Measurements from ENCODE around the gene CLEC6A. TPM values are rescaled to one million over a fixed set of nuclear protein-coding genes. Genes with fewer than 3 reads are reported as not detected.
"Not testable (repeated sequence)": the region's sequence is repeated elsewhere in the genome, so short reads cannot be mapped to it uniquely, and the experiment has no call there.

CLEC6A gene
- total RNA-seq, 2 experiments from 2014 or later, result not detected

GRCh38 chr12:8466241-8466640 lies 10.5 kb downstream of the CLEC6A start:
- H3K36me3 Mint-ChIP-seq, result peaks cover 2% of the 10 kb centered on the region
- H3K4me3 Mint-ChIP-seq, result no peak overlapping the region
- POLR2A ChIA-PET, result no interaction called here

GRCh38 chr12:8471090-8471489 lies 15.3 kb downstream of the CLEC6A start:
- peaks cover 43% of the 10 kb centered on the region for H3K27me3 Mint-ChIP-seq
- peaks cover 2% of the 10 kb centered on the region for H3K36me3 Mint-ChIP-seq
- no peak overlapping the region for H3K4me3 Mint-ChIP-seq
- ATAC-seq (ENCODE audit: low read depth) (no peak), DNase-seq (no peak)
- H3K27ac Mint-ChIP-seq, result no peak overlapping the region
- POLR2A ChIA-PET, result no interaction called here
- peaks cover 9% of the 10 kb centered on the region for H3K9me3 Mint-ChIP-seq
- no peaks in the 10 kb centered on the region for H3K4me1 Mint-ChIP-seq

More at GRCh38 chr12:8466241-8466640, 10.5 kb downstream of the CLEC6A start:
- no peak overlapping the region for H3K27ac Mint-ChIP-seq
- peaks cover 2% of the 10 kb centered on the region for H3K4me1 Mint-ChIP-seq
- ATAC-seq (ENCODE audit: low read depth), result no peak
- H3K27me3 Mint-ChIP-seq, result peaks cover 22% of the 10 kb centered on the region
- H3K9me3 Mint-ChIP-seq, result peaks cover 9% of the 10 kb centered on the region
- DNase-seq, result no peak

- Mint-ChIP-seq H3K27ac (no peak overlapping the region), H3K4me3 (no peak overlapping the region), H3K4me1 (no peaks in the 10 kb centered on the region), H3K36me3 (no peaks in the 10 kb centered on the region), H3K27me3 (peaks cover 59% of the 10 kb centered on the region), H3K9me3 (no peaks in the 10 kb centered on the region)
- no peak for DNase-seq
- POLR2A ChIA-PET, result no interaction called here
- ATAC-seq (ENCODE audit: low read depth), result no peak
These were observed 19.9 kb downstream of the CLEC6A start for GRCh38 chr12:8475508-8476203.

GRCh38 chr12:8482571-8483061 lies 26.9 kb downstream of the CLEC6A start:
- DNase-seq (peak; percentile 40), ATAC-seq (ENCODE audit: low read depth) (peak; percentile 37)
- Mint-ChIP-seq H3K9me3 (peaks cover 9% of the 10 kb centered on the region), H3K4me1 (peaks cover 21% of the 10 kb centered on the region), H3K27me3 (peaks cover 25% of the 10 kb centered on the region), H3K36me3 (peaks cover 13% of the 10 kb centered on the region), H3K27ac (peak overlapping the region; percentile 87), H3K4me3 (peak overlapping the region; percentile 57)
- POLR2A ChIA-PET, result interaction anchor here (0.9 to 2.5 kb wide), 2 partner anchors 10 to 13 kb away, joined by 3 to 15 read pairs; no protein-coding TSS in a partner anchor

- DNase-seq (no peak), ATAC-seq (ENCODE audit: low read depth) (peak; percentile 99)
- Mint-ChIP-seq H3K36me3 (peaks cover 13% of the 10 kb centered on the region), H3K9me3 (peaks cover 9% of the 10 kb centered on the region), H3K27me3 (peaks cover 21% of the 10 kb centered on the region), H3K4me1 (peaks cover 21% of the 10 kb centered on the region), H3K27ac (peak overlapping the region; percentile 87), H3K4me3 (peak overlapping the region; percentile 57)
- POLR2A ChIA-PET, result interaction anchor here (0.9 to 2.5 kb wide), 2 partner anchors 9 to 13 kb away, joined by 3 to 15 read pairs; no protein-coding TSS in a partner anchor
These were observed 27.3 kb downstream of the CLEC6A start for GRCh38 chr12:8483079-8483478.

- DNase-seq (no peak), ATAC-seq (ENCODE audit: low read depth) (no peak)
- POLR2A ChIA-PET, result interaction anchor here (0.7 to 1.7 kb wide), 3 partner anchors 9 to 27 kb away, joined by 3 to 15 read pairs (median 5); no protein-coding TSS in a partner anchor
- Mint-ChIP-seq H3K27ac (peak overlapping the region; percentile 86), H3K9me3 (peaks cover 11% of the 10 kb centered on the region), H3K4me1 (peaks cover 38% of the 10 kb centered on the region), H3K36me3 (peaks cover 20% of the 10 kb centered on the region), H3K27me3 (peaks cover 20% of the 10 kb centered on the region), H3K4me3 (peak overlapping the region; percentile 62)
These were observed 36.1 kb downstream of the CLEC6A start for GRCh38 chr12:8491646-8492530.

GRCh38 chr12:8493084-8493483 lies 37.3 kb downstream of the CLEC6A start:
- POLR2A ChIA-PET, result interaction anchor here (1.6 to 1.7 kb wide), 2 partner anchors 9 to 10 kb away, joined by 3 to 15 read pairs; no protein-coding TSS in a partner anchor
- peaks cover 23% of the 10 kb centered on the region for H3K27me3 Mint-ChIP-seq
- ATAC-seq (ENCODE audit: low read depth), result peak; percentile 96
- DNase-seq, result no peak
- H3K27ac Mint-ChIP-seq, result peak overlapping the region; percentile 86
- peaks cover 7% of the 10 kb centered on the region for H3K9me3 Mint-ChIP-seq
- peaks cover 38% of the 10 kb centered on the region for H3K4me1 Mint-ChIP-seq
- peak overlapping the region; percentile 62 for H3K4me3 Mint-ChIP-seq
- H3K36me3 Mint-ChIP-seq, result peaks cover 22% of the 10 kb centered on the region

GRCh38 chr12:8495671-8496070 lies 39.9 kb downstream of the CLEC6A start:
- peaks cover 48% of the 10 kb centered on the region for H3K4me1 Mint-ChIP-seq
- DNase-seq; H3K27ac Mint-ChIP-seq; H3K4me3 Mint-ChIP-seq; ATAC-seq (ENCODE audit: low read depth); H3K9me3 Mint-ChIP-seq: not testable (repeated sequence)
- H3K36me3 Mint-ChIP-seq, result peaks cover 13% of the 10 kb centered on the region
- H3K27me3 Mint-ChIP-seq, result peaks cover 30% of the 10 kb centered on the region
- POLR2A ChIA-PET, result interaction anchor here (1.0 kb wide), 1 partner anchor 13 kb away, joined by 3 read pairs; no protein-coding TSS in a partner anchor

GRCh38 chr12:8496074-8496473 lies 40.3 kb downstream of the CLEC6A start:
- Mint-ChIP-seq H3K27me3 (peaks cover 30% of the 10 kb centered on the region), H3K4me1 (peaks cover 48% of the 10 kb centered on the region), H3K36me3 (peaks cover 13% of the 10 kb centered on the region)
- not testable (repeated sequence) for H3K9me3 Mint-ChIP-seq; DNase-seq; ATAC-seq (ENCODE audit: low read depth); H3K27ac Mint-ChIP-seq; H3K4me3 Mint-ChIP-seq
- POLR2A ChIA-PET, result interaction anchor here (1.0 kb wide), 1 partner anchor 13 kb away, joined by 3 read pairs; no protein-coding TSS in a partner anchor

GRCh38 chr12:8499616-8500015 lies 43.9 kb downstream of the CLEC6A start:
- ATAC-seq (ENCODE audit: low read depth), result no peak
- Mint-ChIP-seq H3K4me3 (no peak overlapping the region), H3K27me3 (peaks cover 29% of the 10 kb centered on the region), H3K27ac (no peak overlapping the region), H3K9me3 (no peaks in the 10 kb centered on the region), H3K4me1 (peaks cover 29% of the 10 kb centered on the region), H3K36me3 (peaks cover 9% of the 10 kb centered on the region)
- no peak for DNase-seq
- POLR2A ChIA-PET, result no interaction called here

GRCh38 chr12:8501720-8502119 lies 46.0 kb downstream of the CLEC6A start:
- POLR2A ChIA-PET, result interaction anchor here (0.9 kb wide), 1 partner anchor 9 kb away, joined by 3 read pairs; no protein-coding TSS in a partner anchor
- no peaks in the 10 kb centered on the region for H3K9me3 Mint-ChIP-seq
- peaks cover 29% of the 10 kb centered on the region for H3K27me3 Mint-ChIP-seq
- peaks cover 19% of the 10 kb centered on the region for H3K4me1 Mint-ChIP-seq
- peak overlapping the region; percentile 71 for H3K27ac Mint-ChIP-seq
- H3K36me3 Mint-ChIP-seq, result peaks cover 6% of the 10 kb centered on the region
- no peak for DNase-seq
- no peak for ATAC-seq (ENCODE audit: low read depth)
- peak overlapping the region; percentile 46 for H3K4me3 Mint-ChIP-seq

- Mint-ChIP-seq H3K4me1 (peaks cover 17% of the 10 kb centered on the region), H3K27me3 (peaks cover 26% of the 10 kb centered on the region), H3K4me3 (no peak overlapping the region), H3K27ac (no peak overlapping the region), H3K9me3 (no peaks in the 10 kb centered on the region), H3K36me3 (peaks cover 4% of the 10 kb centered on the region)
- ATAC-seq (ENCODE audit: low read depth) (no peak), DNase-seq (no peak)
- POLR2A ChIA-PET, result no interaction called here
These were observed 48.6 kb downstream of the CLEC6A start for GRCh38 chr12:8504351-8504750.

GRCh38 chr12:8507596-8507995 lies 51.8 kb downstream of the CLEC6A start:
- Mint-ChIP-seq H3K4me3 (no peak overlapping the region), H3K27ac (no peak overlapping the region), H3K36me3 (peaks cover 4% of the 10 kb centered on the region), H3K27me3 (peaks cover 28% of the 10 kb centered on the region), H3K4me1 (peaks cover 2% of the 10 kb centered on the region), H3K9me3 (no peaks in the 10 kb centered on the region)
- POLR2A ChIA-PET, result no interaction called here
- ATAC-seq (ENCODE audit: low read depth) (no peak), DNase-seq (no peak)
